NCI-H2107 (cell line): ENCODE data around the gene PIKFYVE.
"Not testable (repeated sequence)": the region's sequence is repeated elsewhere in the genome, so short reads cannot be mapped to it uniquely, and the experiment has no call there.

ENCODE experiments used
- DNase-seq: peaks from one replicate; lab custom pipeline; 2025; lab: John Stamatoyannopoulos, UW

Gene PIKFYVE

GRCh38 chr2:208304695-208305094 lies 38.6 kb downstream of the PIKFYVE start:
- no peak for DNase-seq

GRCh38 chr2:208306291-208306690 lies 40.2 kb downstream of the PIKFYVE start:
- no peak for DNase-seq

GRCh38 chr2:208311321-208311720 lies 45.3 kb downstream of the PIKFYVE start:
- DNase-seq = no peak

GRCh38 chr2:208311954-208312353 lies 45.9 kb downstream of the PIKFYVE start:
- no peak for DNase-seq

- DNase-seq = no peak
These were observed 49.2 kb downstream of the PIKFYVE start for GRCh38 chr2:208315081-208315788.

GRCh38 chr2:208318127-208318526 lies 52.1 kb downstream of the PIKFYVE start:
- DNase-seq = no peak

- no peak for DNase-seq
These were observed 53.3 kb downstream of the PIKFYVE start for GRCh38 chr2:208319391-208319790.

- DNase-seq = no peak
These were observed 54.6 kb downstream of the PIKFYVE start for GRCh38 chr2:208320686-208321085.

- DNase-seq = no peak
These were observed 60.0 kb downstream of the PIKFYVE start for GRCh38 chr2:208326016-208326415.

GRCh38 chr2:208329485-208329884 lies 63.4 kb downstream of the PIKFYVE start:
- DNase-seq = no peak

- DNase-seq = no peak
These were observed 68.2 kb downstream of the PIKFYVE start for GRCh38 chr2:208334230-208334629.

- no peak for DNase-seq
These were observed 80.7 kb downstream of the PIKFYVE start for GRCh38 chr2:208346756-208347155.

GRCh38 chr2:208350610-208351009 lies 84.6 kb downstream of the PIKFYVE start:
- DNase-seq = no peak

- DNase-seq = no peak
These were observed 86.9 kb downstream of the PIKFYVE start for GRCh38 chr2:208352644-208353567.

- DNase-seq = no peak
These were observed 88.9 kb downstream of the PIKFYVE start for GRCh38 chr2:208354964-208355381.

- not testable (repeated sequence) for DNase-seq
These were observed 90.4 kb downstream of the PIKFYVE start for GRCh38 chr2:208356420-208356819.

GRCh38 chr2:208356846-208357574 lies 91.0 kb downstream of the PIKFYVE start:
- no peak for DNase-seq

GRCh38 chr2:208358758-208359631 lies 92.9 kb downstream of the PIKFYVE start:
- DNase-seq = no peak

- no peak for DNase-seq
These were observed 93.6 kb downstream of the PIKFYVE start for GRCh38 chr2:208359632-208359986.

- DNase-seq = no peak
These were observed 94.4 kb downstream of the PIKFYVE start for GRCh38 chr2:208360259-208361076.

GRCh38 chr2:208361077-208361441 lies 95.0 kb downstream of the PIKFYVE start:
- DNase-seq = no peak
